Epidermal melanocyte (primary cell): ENCODE results near the gene EBF3.

Experiments
- DNase-seq: peaks from one replicate; pipeline ENCODE4 v3.0.0; 2011; ENCODE audit warnings: low spot score; ENCODE audit not compliant: insufficient read length

EBF3 gene

GRCh38 chr10:129838794-129839193 lies 125.3 kb downstream of the EBF3 start:
- no peak for DNase-seq

DNA sequence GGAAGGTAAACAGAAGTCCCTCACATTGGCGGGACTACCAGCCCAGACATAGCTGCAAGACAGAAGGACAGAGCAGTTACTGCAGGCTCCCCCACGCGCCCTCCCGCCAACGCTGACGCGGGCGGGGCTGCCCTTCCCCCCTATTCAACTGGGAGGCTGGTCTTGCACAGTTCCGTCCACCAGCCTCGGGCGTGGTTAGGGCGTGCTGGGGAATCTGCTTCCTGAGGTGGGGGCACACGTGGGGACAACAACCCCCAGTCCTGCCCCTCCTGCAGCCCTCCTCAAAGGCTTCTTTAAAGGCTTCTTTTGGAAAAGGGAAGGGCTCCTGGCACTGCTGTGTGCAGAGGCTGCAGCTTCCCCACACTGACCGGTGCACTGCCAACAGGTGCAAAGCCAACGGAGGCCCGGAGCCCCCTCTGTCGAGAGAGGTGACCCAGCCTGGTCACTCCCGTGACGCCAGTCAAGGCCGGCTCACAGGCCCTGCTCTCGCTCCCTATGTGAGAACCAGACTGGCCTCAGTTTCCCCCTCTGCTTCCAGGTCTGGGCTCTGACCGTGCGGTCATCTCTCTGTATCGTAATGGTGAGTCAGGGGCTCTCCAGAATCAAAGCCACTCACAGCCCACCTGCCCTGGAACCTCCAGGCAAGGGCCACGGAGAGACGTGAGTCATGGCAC lies 126.0 kb downstream of the EBF3 start:
- no peak for DNase-seq

- DNase-seq: no peak
Observed at GRCh38 chr10:129836253-129836652, 127.8 kb downstream of the EBF3 start.

DNA sequence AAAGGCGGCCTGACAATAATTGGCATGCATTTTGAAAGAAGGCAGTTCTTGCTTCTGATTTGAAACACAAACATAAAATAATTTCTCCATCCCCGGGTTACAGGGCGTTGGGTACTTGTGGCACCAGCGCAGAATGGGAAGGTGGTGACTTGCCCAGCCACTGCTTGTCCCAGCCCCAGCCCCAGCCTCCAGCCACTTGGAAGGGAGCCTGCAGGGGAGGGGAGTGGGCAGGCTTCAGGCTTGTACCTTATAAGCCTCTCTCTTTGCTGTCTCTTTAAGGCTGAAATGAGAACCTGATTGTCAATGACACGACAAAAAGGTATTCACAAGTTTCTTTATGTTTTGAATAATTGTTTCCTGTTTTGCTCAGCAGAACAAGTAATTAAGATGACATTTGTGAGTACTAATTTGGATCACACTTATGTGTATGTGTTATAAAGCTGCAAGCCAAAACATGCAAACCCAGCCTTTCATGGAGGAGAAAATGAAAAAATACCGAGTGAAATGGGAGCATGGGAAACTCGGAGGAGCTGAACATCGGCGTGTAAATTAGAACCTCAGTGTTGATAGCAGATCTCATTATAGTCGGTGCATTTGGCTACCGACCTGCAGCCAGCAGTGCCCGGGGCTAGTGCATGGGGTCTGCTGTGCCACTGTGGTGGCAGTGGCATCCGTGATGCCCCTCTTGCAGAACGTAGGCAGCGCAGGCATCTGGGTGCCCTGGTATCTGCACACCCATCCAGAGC lies 129.9 kb downstream of the EBF3 start:
- DNase-seq: no peak

GRCh38 chr10:129833468-129833950 lies 130.6 kb downstream of the EBF3 start:
- DNase-seq: no peak

DNA sequence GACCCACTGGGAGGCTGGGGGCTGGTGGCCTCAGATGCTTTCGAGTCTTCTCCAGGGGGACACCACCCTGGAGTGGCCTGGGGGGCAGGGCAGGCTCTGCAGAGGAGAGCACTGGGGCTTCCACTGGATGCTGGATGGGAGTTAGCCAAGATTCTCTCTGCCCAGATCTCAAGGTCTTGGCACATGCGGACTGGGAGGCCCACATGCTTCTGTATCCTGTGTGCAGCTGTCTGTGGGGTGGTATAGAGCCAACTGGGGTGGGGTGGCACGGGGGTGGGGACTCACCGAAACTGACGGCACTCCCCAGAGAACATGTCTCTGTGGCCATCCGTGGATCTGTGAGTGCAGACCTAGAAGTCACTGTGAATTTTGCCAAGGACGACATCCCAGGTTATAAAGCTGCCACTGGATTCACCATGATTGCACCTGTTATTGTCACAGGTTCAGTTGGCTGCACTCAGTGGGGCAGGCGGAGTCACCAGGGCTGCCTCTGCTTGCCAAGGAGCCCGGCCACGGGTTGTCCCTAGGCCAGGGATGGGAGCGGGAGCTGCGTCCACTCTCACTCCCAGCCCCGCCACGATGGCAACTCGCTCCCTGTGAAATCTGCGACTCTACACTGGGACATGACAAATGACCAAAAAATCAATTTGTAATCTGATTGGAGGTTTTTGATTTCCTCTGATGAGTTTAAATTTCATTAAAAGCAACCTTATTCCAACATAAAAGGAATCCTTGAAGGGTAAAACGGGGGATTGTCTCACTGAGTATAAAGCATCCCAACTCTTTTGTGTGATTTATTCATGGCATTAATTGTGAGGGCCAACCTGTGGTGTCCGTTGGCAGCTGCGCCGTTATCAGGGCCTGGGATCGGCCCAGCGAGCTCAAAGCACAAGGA lies 131.3 kb downstream of the EBF3 start:
- DNase-seq: no peak

DNA sequence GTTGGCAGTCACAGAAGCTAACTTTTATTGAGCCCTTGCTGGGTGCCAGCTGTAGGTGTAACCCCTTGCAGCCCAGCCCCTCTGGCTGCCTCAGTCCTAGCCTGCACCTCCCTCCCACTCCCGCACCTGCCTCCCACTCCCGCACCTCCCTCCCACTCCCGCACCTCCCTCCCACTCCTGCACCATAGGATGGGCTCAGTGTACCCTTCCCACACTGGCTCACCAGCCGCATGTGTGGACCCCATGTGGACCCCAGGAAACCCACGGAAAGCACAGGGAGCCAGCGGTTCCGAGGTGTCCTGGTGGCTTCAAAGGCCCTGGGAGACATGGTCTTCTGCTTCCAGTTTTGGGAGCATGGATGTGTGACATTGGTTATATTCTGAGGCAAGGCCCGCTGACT lies 132.9 kb downstream of the EBF3 start:
- no peak for DNase-seq

DNA sequence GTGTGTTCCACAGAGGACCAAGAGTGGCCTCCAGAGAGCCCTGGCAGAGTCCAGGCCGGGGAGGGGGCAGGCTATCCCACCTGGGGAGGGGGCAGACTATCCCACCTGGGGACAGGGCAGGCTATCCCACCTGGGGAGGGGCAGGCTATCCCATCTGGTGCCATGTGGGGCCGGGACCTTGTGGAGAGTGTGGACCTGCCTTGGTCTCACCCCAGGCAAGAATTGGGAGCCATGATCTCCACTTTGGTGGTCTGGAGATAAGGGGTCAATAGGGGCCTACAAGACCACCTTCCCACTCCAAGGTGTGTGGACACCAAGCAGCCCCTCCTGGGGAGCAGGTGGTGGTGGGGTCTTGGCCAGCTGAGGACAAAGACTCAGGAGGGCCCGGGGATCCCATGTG lies 138.2 kb downstream of the EBF3 start:
- no peak for DNase-seq

DNA sequence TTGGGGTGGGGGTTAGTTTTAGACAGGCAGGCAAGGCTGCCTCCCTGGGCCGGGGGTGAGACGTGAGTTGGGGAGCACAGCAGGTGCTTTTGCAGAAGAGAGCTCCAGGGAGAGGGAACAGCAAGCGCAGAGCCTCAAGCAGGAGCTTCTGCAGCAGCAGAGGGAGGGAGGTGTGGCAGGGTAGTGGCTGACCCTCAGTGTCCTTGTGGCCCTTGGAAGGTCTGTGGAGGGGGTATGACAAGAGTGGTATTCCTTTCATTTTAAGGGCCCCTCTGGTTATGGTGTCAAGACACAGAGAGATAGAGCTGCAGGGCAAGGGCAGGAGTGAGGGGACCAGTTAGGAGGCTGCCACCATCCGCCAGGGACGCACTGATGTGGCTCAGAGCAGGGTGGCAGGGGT lies 138.9 kb downstream of the EBF3 start:
- no peak for DNase-seq

GRCh38 chr10:129820451-129820850 lies 143.6 kb downstream of the EBF3 start:
- no peak for DNase-seq

DNA sequence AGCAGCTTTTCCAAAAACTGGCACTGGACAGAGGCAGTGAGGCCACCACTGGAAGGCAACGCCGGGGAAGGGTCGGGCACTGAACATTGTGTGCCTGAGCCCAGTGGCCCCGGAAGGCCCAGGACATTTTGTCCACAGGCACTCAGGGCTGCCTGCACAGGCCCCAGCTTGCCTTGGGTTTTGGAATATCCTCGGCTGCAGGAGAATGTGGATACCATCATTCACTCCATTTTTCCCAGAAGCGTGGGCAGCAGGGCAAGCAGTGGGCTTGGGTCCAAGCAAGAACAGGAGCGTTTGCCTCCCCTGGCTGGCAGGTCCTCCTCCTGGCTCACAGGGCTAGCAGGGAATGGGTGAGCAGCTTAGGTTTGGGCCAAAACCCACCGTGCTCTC lies 147.4 kb downstream of the EBF3 start:
- no peak for DNase-seq

DNA sequence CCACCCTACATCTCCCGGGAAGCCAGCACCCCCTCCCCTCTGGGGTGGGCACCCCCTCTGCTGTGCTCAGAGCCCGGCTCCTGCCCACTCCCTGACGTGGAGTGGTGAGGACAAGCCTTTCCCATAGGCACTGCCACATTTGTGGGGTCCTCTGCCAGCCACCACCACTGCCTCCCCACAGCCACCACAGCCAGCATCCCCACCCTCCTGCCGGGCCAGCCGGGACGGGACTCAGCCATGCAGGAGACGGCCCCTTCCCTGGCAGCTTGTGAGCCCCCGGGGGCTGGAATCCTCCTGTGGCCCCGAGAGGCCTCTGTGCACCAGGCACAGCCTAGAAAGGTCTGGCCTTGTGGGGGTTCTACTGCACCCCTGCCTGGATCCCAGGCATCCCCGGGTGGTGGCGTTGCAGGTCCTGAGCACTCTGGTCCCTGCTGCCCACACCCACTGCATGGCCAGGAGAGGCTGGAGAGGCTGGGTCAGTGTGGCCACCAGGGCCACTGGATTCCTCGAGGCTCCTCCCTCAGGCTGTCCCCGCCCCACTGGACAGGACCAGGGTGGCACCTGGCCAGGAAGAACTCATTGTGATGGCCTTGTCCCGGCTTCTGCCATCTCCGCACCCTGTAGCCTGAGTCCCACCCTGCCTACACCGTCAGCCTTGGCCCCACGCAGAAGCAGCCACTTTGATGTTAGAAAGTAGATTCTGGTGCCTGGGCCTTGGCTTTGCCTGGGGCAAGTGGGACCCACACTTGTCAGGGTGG lies 148.0 kb downstream of the EBF3 start:
- DNase-seq: no peak

DNA sequence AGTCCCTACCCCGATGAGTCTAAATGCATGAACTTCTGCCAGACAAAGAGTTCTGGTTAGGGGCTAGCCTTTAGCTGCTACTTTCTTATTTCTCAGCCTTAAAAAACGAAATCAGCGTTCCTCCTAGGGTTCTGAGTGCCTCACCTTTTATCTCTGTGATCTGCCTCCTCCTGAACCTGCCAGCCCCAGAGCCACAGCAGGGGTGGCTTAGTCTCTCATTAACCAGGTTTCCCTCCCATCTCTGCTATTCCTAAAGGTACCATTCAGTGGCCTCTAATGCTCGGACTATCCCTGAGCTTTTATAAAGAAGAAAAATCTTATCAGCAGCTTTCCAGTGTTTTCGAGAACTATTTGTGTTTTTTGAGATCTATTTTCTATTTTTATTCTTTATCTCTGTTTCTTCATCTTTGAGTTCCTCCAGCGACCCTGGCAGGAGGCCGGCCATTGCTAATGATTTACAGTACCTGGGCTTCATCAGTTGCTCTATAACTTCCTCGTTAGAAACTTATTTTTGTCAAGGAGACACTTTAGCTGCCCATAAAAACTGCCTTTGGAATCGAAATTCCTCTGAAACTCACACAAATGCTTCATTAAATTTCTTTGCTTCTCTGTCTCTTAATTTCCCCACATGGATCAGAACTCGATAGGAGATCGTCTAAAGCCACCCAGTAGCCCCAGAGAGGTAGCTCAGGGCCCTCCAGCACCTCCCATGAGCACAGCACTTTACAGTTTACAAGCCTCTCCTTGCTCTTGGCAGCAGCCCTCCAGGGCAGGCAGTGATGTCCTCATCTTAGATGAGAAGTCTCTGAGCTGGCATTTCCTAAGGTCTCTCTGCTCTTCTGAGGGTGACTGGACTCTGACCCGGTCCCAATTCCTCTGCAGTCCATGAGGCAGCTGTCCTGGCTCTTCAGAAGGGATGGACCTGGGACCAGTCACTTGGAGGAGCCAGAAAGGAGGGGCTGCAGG lies 149.1 kb downstream of the EBF3 start:
- no peak for DNase-seq

- no peak for DNase-seq
Observed at GRCh38 chr10:129812398-129812797, 151.7 kb downstream of the EBF3 start.

- no peak for DNase-seq
Observed at GRCh38 chr10:129811208-129811607, 152.9 kb downstream of the EBF3 start.

DNA sequence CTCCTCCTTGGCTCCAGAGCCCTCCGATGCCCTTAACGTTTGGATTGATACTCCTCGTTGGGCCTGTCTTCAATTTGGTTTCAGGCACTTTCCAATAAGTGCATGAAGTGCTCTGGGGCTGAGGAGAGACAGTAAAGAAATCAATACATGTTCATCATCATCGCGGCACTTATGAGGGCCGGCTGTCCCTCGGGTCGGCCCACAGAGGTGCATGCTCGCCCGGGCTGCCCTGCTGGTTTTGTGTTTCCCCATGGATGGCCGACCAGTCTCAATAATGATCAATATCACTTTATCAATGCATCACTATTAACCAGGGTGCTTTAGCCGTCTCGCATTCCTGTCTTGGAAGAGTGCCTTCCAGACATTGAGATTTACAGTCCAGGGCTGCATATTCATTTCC lies 154.2 kb downstream of the EBF3 start:
- DNase-seq: no peak

- no peak for DNase-seq
Observed at GRCh38 chr10:129809431-129809830, 154.6 kb downstream of the EBF3 start.

DNA sequence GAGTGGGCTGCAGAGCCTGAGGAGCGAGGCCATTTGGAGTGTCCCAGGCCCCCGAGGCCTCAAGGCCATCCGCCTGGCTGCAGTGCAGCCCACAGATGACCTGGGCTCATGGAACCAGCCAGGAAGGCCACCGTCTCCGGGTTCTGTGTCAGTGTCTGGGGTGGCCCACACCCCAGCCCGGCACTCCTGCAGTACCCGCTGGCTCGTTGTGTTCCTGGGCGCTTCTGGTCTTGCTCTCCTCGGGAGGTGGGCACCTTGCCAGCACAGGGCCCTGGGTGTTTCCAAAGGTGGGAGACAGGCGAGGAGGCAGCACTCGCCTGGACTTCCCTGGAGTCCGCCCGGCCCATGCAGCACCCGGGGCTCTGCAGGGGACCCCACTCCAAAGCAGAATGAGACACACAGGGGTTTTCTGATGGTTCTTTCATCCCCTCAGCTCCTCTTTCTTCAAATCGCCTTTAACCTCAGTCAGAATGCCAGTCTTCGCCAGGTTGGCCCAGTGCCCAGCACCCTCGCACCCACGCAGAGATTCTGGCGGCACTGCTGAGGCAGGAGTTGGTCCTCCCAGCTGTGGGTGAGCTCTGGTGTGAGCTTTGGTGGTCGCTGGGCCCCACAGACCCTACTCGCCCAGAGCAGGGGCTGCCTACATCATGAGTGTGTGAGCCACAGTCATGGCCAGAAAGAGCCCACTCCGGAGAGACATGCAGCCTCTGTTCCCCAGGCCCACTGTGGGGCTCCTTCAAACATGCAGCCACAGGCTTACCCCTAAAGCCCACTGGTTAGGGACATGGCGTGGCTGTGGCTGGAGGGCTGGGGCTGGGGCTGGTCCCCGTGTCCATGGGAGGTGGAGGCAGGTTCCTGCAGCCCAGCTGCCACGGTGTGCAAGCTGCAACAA lies 155.7 kb downstream of the EBF3 start:
- no peak for DNase-seq

DNA sequence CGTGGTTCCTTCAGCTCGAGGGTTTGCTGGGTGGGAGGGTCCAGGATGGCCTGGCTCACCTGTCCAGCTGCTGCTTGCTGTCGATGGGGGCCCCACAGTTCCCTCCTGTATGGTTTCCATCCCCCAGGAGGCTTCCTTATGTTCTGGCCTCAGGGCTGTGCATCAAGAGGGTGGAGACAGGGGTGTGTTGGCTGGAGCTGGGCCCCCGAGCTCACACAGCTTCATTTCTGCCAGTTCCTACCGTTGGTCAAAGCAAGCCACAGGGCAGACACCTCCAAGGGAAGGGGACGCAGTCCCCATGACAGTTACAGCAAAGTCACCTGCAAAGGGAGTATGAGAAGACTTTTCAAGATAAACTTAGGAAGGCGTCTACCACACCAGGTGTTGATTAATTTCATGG lies 156.9 kb downstream of the EBF3 start:
- DNase-seq: no peak
